ENCODE data around the gene CELSR1.

Gene CELSR1

GRCh38 chr22:46457502-46458488 is 79.6 kb downstream of the CELSR1 start:
- no peak for DNase-seq

- DNase-seq, result no peak
Measured at GRCh38 chr22:46456818-46457163, 80.6 kb downstream of the CELSR1 start.

GRCh38 chr22:46455446-46455845 is 82.0 kb downstream of the CELSR1 start:
- no peak for DNase-seq

GRCh38 chr22:46454504-46455269 is 82.7 kb downstream of the CELSR1 start:
- DNase-seq, result no peak

GRCh38 chr22:46453829-46454503 is 83.5 kb downstream of the CELSR1 start:
- DNase-seq, result no peak

- no peak for DNase-seq
Measured at GRCh38 chr22:46453006-46453828, 84.2 kb downstream of the CELSR1 start.

GRCh38 chr22:46452195-46453005 is 85.0 kb downstream of the CELSR1 start:
- DNase-seq, result no peak

- no peak for DNase-seq
Measured at GRCh38 chr22:46451741-46452140, 85.7 kb downstream of the CELSR1 start.

GRCh38 chr22:46450931-46451561 is 86.4 kb downstream of the CELSR1 start:
- DNase-seq, result no peak

GRCh38 chr22:46449974-46450745 is 87.3 kb downstream of the CELSR1 start:
- DNase-seq, result no peak

GRCh38 chr22:46449116-46449691 is 88.2 kb downstream of the CELSR1 start:
- DNase-seq, result no peak

GRCh38 chr22:46448333-46448732 is 89.1 kb downstream of the CELSR1 start:
- DNase-seq, result no peak

GRCh38 chr22:46447906-46448305 is 89.5 kb downstream of the CELSR1 start:
- no peak for DNase-seq

- DNase-seq, result no peak
Measured at GRCh38 chr22:46446799-46447198, 90.6 kb downstream of the CELSR1 start.

GRCh38 chr22:46445771-46446420 is 91.5 kb downstream of the CELSR1 start:
- no peak for DNase-seq

GRCh38 chr22:46444390-46444854 is 93.0 kb downstream of the CELSR1 start:
- DNase-seq, result no peak

- no peak for DNase-seq
Measured at GRCh38 chr22:46443850-46444389, 93.5 kb downstream of the CELSR1 start.

- DNase-seq, result no peak
Measured at GRCh38 chr22:46442217-46442853, 95.1 kb downstream of the CELSR1 start.

Measured in activated effector memory CD4-positive, alpha-beta T cell treated with anti-CD3 and anti-CD28 coated beads, Interleukin-2, amount 50 U/mL, for 16 hours (primary cell).